MM.1S (cell line): ENCODE results near the gene LTO1.

Experiments
- DNase-seq: peaks from one replicate; pipeline ENCODE4 v3.0.0-alpha.2; 2015
- H2AFZ ChIP-seq: fragments of 300-600 bp; sonication (generic); 2 replicates; pipeline ENCODE4 v1.6.0; 2016; ENCODE audit warnings: antibody characterized with exemption, low read length
- H3F3A ChIP-seq: fragments of 300-600 bp; sonication (generic); 2 replicates; pipeline ENCODE4 v1.6.1; 2016; ENCODE audit warnings: mild to moderate bottlenecking, antibody characterized with exemption, low read length, moderate library complexity, mixed read lengths; ENCODE audit not compliant: insufficient read depth
- H3K27ac ChIP-seq: fragments of 300-600 bp; sonication (generic); 2 replicates; pipeline ENCODE4 v1.5.1; 2016; ENCODE audit warnings: mild to moderate bottlenecking, low read length
- H3K27me3 ChIP-seq: fragments of 300-600 bp; sonication (generic); replicated peaks from 2 replicates; pipeline ENCODE4 v1.6.0; 2016; ENCODE audit warnings: low read length; ENCODE audit not compliant: insufficient read depth
- H3K36me3 ChIP-seq: fragments of 300-600 bp; sonication (generic); replicated peaks from 2 replicates; pipeline ENCODE4 v1.6.1; 2016; ENCODE audit warnings: mild to moderate bottlenecking, low read length, mixed read lengths; ENCODE audit not compliant: insufficient read depth
- H3K4me1 ChIP-seq: fragments of 300-600 bp; sonication (generic); 2 replicates; pipeline ENCODE4 v1.6.1; 2016; ENCODE audit warnings: low read length, mixed read lengths
- H3K4me2 ChIP-seq: fragments of 300-600 bp; sonication (generic); 2 replicates; pipeline ENCODE4 v1.6.0; 2016; ENCODE audit warnings: low read depth, low read length
- H3K4me3 ChIP-seq: fragments of 300-600 bp; sonication (generic); 2 replicates; pipeline ENCODE4 v1.5.1; 2016; ENCODE audit warnings: low read length, mixed read lengths
- H3K79me2 ChIP-seq: fragments of 300-600 bp; sonication (generic); 2 replicates; pipeline ENCODE4 v1.6.1; 2016; ENCODE audit warnings: mixed run types, low read length, mixed read lengths
- H3K9ac ChIP-seq: fragments of 300-600 bp; sonication (generic); 2 replicates; pipeline ENCODE4 v1.6.1; 2016; ENCODE audit warnings: low read length, mixed read lengths
- H3K9me2 ChIP-seq: fragments of 300-600 bp; sonication (generic); replicated peaks from 2 replicates; pipeline ENCODE4 v1.6.1; 2016; ENCODE audit warnings: mild to moderate bottlenecking, low read length, mixed read lengths; ENCODE audit not compliant: insufficient read depth
- H3K9me3 ChIP-seq: fragments of 300-600 bp; sonication (generic); replicated peaks from 2 replicates; pipeline ENCODE4 v1.6.1; 2016; ENCODE audit warnings: mild to moderate bottlenecking, low read length, mixed read lengths; ENCODE audit not compliant: insufficient read depth
- H4K20me1 ChIP-seq: fragments of 300-600 bp; sonication (generic); 2 replicates; pipeline ENCODE4 v1.6.1; 2016; ENCODE audit warnings: mild to moderate bottlenecking, low read length, moderate library complexity, mixed read lengths; ENCODE audit not compliant: insufficient read depth
- EZH2 ChIP-seq: fragments of 300-600 bp; sonication (generic); optimal IDR thresholded peaks from 2 replicates; pipeline ENCODE3; 2017; ENCODE audit warnings: low read depth, mild to moderate bottlenecking, antibody characterized with exemption, low read length, mixed read lengths
- EZH2phosphoT487 ChIP-seq: fragments of 300-600 bp; sonication (generic); IDR thresholded peaks from 2 replicates; pipeline ENCODE4 v1.6.1; 2018; ENCODE audit warnings: antibody characterized with exemption, low read length
- TF ChIP-seq, protein P1 (sequence below): fragments of 300-600 bp; sonication (generic); IDR thresholded peaks from 2 replicates; pipeline ENCODE4 v1.5.1; 2016; ENCODE audit warnings: antibody characterized with exemption, low read length, mixed read lengths

The LTO1 gene

DNA sequence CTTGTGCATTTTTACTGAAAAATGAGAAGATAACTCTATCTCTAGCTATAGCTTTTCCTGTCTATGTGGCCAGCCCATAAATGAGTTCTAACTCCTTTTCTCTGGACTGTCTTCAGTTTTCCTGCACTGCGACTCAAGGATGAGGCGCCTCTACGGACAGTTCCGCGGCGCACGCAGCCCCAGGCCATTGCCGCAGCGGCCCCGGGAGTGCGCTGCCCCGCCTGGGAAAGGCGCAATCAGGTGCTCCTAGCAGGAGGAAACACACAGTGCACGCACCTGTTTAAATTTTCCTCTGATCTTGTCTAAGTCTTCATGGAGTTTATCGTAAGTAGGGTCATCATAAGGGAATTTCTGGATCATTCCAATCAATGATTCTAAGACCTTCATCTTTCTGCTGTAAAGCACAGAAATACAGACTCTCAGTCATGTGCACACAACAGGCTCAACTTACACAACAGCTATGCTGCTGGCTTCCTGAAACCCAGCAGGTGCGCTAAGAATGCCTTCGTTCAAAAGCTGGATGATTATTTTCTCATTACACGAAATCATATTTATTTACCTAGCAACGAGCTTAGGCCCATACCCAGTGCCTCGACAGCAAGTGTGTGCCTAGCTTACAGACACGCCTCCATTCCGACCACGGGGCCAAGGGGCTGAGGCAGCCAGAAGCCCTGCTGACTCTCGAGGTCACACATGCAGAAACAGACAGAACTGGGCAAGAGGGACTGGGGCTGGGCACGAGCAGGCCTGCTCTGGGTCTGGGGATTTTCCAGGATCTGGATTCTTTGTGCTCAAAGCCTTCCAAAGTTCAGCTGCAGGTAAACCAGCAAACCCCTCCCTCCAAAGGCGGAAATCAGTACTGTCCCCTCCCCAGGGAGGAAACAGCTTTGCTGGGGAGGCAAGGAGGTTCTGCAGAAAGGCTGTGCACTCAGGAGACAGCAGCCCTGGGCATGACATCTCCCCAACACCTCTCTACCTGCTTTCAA lies 7.2 kb downstream of the LTO1 start:
- Histone ChIP-seq H3K4me1 (no peaks in the 10 kb centered on the region), H3K9ac (no peak overlapping the region), H3K4me3 (no peak overlapping the region), H3K9me2 (no peaks in the 10 kb centered on the region), H3K4me2 (no peak overlapping the region), H3K27me3 (no peaks in the 10 kb centered on the region), H2AFZ (no peak overlapping the region), H3K27ac (no peak overlapping the region), H3K9me3 (no peaks in the 10 kb centered on the region), H3K36me3 (no peaks in the 10 kb centered on the region), H3K79me2 (peaks cover 8% of the 10 kb centered on the region), H4K20me1 (no peaks in the 10 kb centered on the region), H3F3A (no peaks in the 10 kb centered on the region; the same call in 1 of the 2 replicates)
- TF ChIP-seq EZH2phosphoT487 (no peak), EZH2 (no peak)
- TF ChIP-seq, protein P1, sequence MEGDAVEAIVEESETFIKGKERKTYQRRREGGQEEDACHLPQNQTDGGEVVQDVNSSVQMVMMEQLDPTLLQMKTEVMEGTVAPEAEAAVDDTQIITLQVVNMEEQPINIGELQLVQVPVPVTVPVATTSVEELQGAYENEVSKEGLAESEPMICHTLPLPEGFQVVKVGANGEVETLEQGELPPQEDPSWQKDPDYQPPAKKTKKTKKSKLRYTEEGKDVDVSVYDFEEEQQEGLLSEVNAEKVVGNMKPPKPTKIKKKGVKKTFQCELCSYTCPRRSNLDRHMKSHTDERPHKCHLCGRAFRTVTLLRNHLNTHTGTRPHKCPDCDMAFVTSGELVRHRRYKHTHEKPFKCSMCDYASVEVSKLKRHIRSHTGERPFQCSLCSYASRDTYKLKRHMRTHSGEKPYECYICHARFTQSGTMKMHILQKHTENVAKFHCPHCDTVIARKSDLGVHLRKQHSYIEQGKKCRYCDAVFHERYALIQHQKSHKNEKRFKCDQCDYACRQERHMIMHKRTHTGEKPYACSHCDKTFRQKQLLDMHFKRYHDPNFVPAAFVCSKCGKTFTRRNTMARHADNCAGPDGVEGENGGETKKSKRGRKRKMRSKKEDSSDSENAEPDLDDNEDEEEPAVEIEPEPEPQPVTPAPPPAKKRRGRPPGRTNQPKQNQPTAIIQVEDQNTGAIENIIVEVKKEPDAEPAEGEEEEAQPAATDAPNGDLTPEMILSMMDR = no peak
- no peak for DNase-seq

DNA sequence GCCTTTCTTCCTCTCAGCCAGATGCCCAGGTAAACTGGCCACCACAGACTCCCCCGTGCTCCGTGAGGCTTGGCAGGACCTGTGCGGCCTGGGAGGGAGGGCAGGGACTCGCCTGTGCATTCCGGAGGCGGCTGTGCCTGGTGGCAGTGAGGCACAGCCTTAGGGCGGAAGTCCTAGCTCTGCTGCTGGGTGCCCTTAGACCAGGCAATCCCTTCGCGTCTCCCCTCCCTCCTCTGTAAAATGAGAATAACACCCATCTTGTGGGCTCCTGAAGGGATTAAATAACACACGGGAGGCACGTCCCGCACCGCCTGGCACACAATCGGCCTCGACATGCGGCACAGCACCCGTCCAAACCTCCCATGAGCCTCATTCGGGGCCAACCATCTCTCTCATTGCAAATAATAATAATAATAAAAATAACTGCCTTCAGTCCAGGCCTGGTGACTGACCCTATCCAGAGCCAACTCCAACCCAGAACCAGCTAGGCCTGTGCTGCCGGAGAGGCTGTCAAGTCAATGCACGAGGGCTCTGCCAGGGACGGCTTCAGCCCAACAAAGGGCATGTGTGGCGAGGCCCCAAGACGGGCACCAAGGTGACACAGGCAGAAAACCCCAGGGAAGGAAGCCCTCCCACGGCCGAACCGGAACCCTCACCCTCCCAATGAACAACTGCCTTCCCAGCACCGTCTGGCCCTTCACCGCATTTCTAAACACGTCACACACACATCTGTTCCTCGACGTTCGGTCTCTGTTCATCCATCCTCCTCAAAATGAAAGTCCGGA lies 8.2 kb downstream of the LTO1 start:
- Histone ChIP-seq H3K9me3 (no peaks in the 10 kb centered on the region), H3K79me2 (0 out of 2 replicates have a peak, but pooled peaks cover 6% of the 10 kb centered on the region), H3K27me3 (no peaks in the 10 kb centered on the region), H3F3A (no peaks in the 10 kb centered on the region; the same call in 1 of the 2 replicates), H3K9me2 (no peaks in the 10 kb centered on the region), H3K36me3 (no peaks in the 10 kb centered on the region), H2AFZ (no peak overlapping the region), H3K4me2 (no peak overlapping the region), H4K20me1 (no peaks in the 10 kb centered on the region), H3K4me1 (no peaks in the 10 kb centered on the region), H3K9ac (no peak overlapping the region), H3K27ac (no peak overlapping the region), H3K4me3 (no peak overlapping the region)
- no peak for DNase-seq
- TF ChIP-seq EZH2 = no peak
- no peak for TF ChIP-seq EZH2phosphoT487
- TF ChIP-seq, protein P1 = no peak

DNA sequence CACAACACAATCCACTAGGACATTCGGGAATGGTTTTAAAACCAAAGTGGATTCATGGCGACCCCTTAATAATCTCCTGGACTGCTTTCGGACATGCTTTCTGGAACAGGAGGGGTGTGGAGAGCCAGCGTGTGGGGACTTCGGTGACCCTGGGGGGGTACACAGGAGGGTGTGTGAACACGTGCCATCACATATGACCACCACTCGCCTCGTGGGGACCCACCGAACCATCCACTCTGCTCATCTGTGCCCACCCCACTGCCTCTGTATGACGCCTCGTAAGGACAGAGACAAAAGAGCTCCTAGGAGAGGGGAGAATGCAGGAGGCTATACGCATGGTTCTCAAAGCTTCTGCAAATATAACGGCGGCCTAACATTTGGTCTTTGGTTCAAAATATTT lies 8.9 kb downstream of the LTO1 start:
- Histone ChIP-seq H3K4me3 (no peak overlapping the region), H3K27ac (no peak overlapping the region), H3K4me2 (no peak overlapping the region), H3K9ac (no peak overlapping the region), H3K79me2 (0 out of 2 replicates have a peak, but pooled peaks cover 6% of the 10 kb centered on the region), H3K4me1 (no peaks in the 10 kb centered on the region), H3K9me2 (no peaks in the 10 kb centered on the region), H2AFZ (no peak overlapping the region), H4K20me1 (no peaks in the 10 kb centered on the region), H3K36me3 (no peaks in the 10 kb centered on the region), H3K27me3 (no peaks in the 10 kb centered on the region), H3F3A (no peaks in the 10 kb centered on the region), H3K9me3 (no peaks in the 10 kb centered on the region)
- TF ChIP-seq EZH2phosphoT487 = no peak
- TF ChIP-seq, protein P1 = no peak
- no peak for TF ChIP-seq EZH2
- no peak for DNase-seq
